Lower lobe of right lung (tissue), 2 donors: ENCODE results near the gene QSOX2. TPM values are rescaled to one million over a fixed set of nuclear protein-coding genes. Genes with fewer than 3 reads are reported as not detected.
A peak's percentile ranks its signal among the peaks of the same experiment; 100 is the strongest.

Experiments
- ATAC-seq, 2 donors: fragments of 200-7000 bp; cut with Tn5 transposase; one replicate each; pipeline ENCODE4 v1.9.1; 2020 to 2022; ENCODE audit warnings: mild to moderate bottlenecking in 2 of 2, moderate library complexity in 2 of 2
- DNase-seq: peaks from one replicate; pipeline ENCODE4 v3.0.0-alpha.2; 2020
- H3K27ac ChIP-seq: fragments of 200-600 bp; one replicate; pipeline ENCODE4 v1.8.0; 2022
- H3K27me3 ChIP-seq: fragments of 200-600 bp; one replicate; pipeline ENCODE4 v1.8.0; 2022; ENCODE audit warnings: low read depth
- H3K36me3 ChIP-seq: fragments of 200-600 bp; one replicate; pipeline ENCODE4 v1.8.0; 2022; ENCODE audit warnings: mild to moderate bottlenecking
- H3K4me1 ChIP-seq: fragments of 200-600 bp; one replicate; pipeline ENCODE4 v1.8.0; 2022
- H3K4me3 ChIP-seq: fragments of 200-600 bp; one replicate; pipeline ENCODE4 v1.8.0; 2022; ENCODE audit warnings: mild to moderate bottlenecking
- H3K9me3 ChIP-seq: fragments of 200-600 bp; one replicate; pipeline ENCODE4 v1.8.0; 2022
- intact Hi-C: fragments of 100-400 bp; cut with DNase I; formaldehyde crosslinking; loops from one replicate; pipeline ENCODE4 v1.11.0; 2022
- total RNA-seq: library from RNA; stranded (reverse); fragmentation: NEBNext Ultra II Directional; extraction: Animal tissue kit (Norgen Biotek cat#: 25700); gene quantifications from one replicate; pipeline ENCODE4 v1.2.1, GENCODE V29; 2021
- TF ChIP-seq, protein P1 (sequence below): fragments of 200-600 bp; IDR thresholded peaks from one replicate; pipeline ENCODE4 v1.8.0; 2022; ENCODE audit warnings: antibody characterized with exemption, mild to moderate bottlenecking
- donor health status: DM: no; HTN: yes; CAD: no; lungs with severe emphysema.

Gene QSOX2
- total RNA-seq, 1 donor from 2014 or later: 10.5 TPM

DNA sequence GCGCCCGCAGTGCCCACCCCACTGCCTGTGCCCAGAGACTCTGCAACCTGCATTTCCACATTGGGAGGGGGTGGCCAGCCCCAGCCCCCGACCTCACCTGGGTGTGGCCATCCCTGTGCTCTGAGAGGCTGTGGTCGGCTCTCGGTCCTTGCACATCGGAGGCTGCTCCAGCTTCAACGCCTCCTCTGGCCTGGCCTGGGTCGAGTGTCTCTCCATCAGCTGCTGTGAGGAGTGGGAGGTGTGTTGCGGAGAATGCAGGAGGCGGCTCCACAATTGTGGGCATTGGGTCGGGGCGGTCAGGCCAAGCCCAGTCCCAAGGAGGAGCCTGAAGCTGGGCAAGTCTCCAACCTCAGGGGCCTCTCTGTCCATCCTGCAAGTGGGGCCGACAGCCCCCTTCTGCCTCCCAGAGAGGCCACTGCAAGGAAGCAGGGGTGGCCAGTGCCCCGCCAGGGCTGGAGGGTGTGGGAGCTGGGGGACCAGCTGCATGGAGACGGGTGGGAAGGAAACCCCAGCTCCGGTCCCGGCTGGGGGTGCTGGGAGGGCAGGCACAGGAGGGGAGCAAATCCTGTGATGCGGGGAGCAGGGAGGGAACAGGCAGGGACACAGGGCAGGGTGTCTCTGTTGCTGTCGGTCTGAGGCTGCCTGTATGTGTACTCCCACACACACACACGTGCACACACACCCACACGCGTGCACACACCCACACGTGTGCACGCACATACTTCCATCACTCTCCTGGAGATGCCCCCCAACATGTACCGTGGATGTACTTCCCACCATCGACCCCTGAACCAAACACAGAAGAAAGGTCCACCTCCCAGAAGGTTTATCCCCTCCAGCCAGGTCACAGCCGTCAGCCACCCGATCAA is 29.4 kb upstream of the QSOX2 start:
- DNase-seq (no peak), ATAC-seq (peak in 1 of 2 donors; percentile 18)
- TF ChIP-seq, protein P1, sequence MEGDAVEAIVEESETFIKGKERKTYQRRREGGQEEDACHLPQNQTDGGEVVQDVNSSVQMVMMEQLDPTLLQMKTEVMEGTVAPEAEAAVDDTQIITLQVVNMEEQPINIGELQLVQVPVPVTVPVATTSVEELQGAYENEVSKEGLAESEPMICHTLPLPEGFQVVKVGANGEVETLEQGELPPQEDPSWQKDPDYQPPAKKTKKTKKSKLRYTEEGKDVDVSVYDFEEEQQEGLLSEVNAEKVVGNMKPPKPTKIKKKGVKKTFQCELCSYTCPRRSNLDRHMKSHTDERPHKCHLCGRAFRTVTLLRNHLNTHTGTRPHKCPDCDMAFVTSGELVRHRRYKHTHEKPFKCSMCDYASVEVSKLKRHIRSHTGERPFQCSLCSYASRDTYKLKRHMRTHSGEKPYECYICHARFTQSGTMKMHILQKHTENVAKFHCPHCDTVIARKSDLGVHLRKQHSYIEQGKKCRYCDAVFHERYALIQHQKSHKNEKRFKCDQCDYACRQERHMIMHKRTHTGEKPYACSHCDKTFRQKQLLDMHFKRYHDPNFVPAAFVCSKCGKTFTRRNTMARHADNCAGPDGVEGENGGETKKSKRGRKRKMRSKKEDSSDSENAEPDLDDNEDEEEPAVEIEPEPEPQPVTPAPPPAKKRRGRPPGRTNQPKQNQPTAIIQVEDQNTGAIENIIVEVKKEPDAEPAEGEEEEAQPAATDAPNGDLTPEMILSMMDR: no peak
- H3K9me3 ChIP-seq: no peaks in the 10 kb centered on the region
- H3K27ac ChIP-seq: no peak overlapping the region
- no peaks in the 10 kb centered on the region for H3K4me1 ChIP-seq
- peaks cover 12% of the 10 kb centered on the region for H3K27me3 ChIP-seq
- no peaks in the 10 kb centered on the region for H3K36me3 ChIP-seq
- no peak overlapping the region for H3K4me3 ChIP-seq
- intact Hi-C loops: no loop called here

DNA sequence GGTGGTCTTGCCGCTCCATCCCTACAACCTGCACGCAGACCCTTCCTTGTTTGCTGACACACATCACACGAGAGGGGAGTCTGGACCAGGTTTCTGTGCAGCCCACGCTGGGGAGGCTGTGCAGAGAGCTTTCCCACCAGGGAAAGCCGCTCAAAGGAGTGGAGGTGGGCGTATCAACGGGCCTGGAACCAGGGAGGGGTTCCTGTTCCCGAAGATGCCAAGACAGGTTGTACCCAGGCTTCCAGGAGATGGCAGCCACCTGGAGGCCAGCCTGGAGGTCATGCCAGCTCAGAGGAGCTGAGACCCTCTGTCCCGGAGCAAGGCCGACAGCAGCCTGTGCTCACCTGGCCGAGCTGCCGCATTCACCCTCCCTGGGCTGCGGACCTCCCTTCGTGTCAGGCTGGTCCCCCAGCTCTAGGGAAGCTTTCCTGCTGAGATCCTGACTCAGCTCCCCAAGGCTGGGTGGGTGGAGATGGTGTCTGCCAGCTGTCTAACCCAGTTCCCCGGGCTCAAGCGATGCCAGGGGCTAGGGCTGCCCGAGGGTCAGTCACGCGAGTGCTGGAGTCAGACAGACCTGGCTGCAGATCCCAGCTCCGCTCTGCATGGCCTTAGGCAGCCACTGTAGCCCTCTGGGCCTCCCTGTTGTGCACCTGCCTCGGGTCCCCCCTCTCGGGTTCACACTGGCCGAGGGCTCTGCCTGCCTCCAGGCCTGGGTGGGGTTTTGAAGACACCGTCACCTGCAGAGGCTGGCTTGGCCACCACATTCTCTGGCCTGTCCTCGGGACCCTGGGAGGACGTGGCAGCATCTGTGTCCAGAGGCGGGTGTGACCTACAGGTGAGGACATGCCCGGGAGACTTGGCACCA is 28.5 kb upstream of the QSOX2 start:
- peaks cover 12% of the 10 kb centered on the region for H3K27me3 ChIP-seq
- peak; percentile 19 to 20 for ATAC-seq

DNA sequence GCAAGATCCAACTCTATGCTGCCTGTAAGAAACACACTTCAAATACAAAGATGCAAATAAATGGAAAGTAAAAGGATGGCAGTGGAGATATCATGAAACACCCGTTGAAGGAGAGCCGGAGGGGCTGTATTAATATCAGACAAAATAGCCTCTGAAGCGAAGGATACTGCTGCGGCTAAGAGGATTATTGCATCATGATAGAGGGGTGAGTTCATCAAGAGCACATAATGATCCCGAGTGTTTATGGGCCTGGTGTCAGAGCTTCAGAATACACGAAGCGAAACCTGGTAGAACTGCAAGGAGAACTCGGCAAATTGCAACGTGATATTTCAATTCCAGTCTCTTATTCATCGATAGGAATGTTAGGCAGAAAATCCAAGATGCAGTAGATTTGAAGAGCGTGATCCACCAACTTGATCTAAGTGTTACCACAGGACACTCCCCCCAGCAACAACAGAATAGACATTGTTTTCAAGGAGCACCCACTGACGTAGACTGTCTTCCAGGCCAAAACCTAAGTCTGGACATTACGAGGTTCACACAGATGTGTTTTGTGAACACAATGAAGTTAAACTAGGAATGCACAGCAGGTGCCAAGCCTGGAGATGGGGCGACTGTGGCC is 27.7 kb upstream of the QSOX2 start:
- H3K4me3 ChIP-seq: no peak overlapping the region
- H3K4me1 ChIP-seq: no peaks in the 10 kb centered on the region
- ATAC-seq (no peak), DNase-seq (no peak)
- no peaks in the 10 kb centered on the region for H3K36me3 ChIP-seq
- H3K27me3 ChIP-seq: peaks cover 12% of the 10 kb centered on the region
- intact Hi-C loops: no loop called here
- no peaks in the 10 kb centered on the region for H3K9me3 ChIP-seq
- H3K27ac ChIP-seq: no peak overlapping the region
- TF ChIP-seq, protein P1: no peak

More for the DNA sequence above, 28.5 kb upstream of the QSOX2 start:
- H3K36me3 ChIP-seq: no peaks in the 10 kb centered on the region
- H3K4me3 ChIP-seq: no peak overlapping the region
- TF ChIP-seq, protein P1: no peak
- H3K4me1 ChIP-seq: no peaks in the 10 kb centered on the region
- intact Hi-C loops: no loop called here
- no peak overlapping the region for H3K27ac ChIP-seq
- H3K9me3 ChIP-seq: no peaks in the 10 kb centered on the region
- DNase-seq: no peak

DNA sequence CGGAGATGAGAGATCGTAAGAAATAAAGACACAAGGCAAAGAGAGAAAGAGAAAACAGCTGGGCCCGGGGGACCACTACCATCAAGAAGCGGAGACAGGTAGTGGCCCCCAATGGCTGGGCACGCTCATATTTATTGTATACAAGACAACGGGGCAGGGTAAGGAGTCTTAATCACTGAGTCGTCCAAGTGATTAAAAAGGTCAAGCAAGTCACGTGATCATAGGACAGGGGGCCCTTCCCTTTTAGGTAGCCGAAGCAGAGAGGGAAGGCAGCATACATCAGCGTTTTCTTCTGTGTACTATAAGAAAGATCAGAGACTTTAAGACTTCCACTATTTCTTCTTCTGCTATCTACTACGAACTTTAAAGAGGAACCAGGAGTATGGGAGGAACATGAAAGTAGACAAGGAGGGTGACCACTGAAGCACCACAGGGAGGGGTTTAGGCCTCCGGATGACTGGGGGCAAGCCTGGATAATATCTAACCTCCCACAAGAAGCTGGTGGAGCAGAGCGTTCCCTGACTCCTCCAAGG is 24.6 kb upstream of the QSOX2 start:
- Histone ChIP-seq H3K36me3 (no peaks in the 10 kb centered on the region), H3K27ac (no peak overlapping the region), H3K4me1 (peaks cover 8% of the 10 kb centered on the region), H3K4me3 (no peak overlapping the region), H3K9me3 (no peaks in the 10 kb centered on the region), H3K27me3 (no peaks in the 10 kb centered on the region)
- intact Hi-C loops: no loop called here
- TF ChIP-seq, protein P1: no peak
- ATAC-seq (no peak), DNase-seq (no peak)

DNA sequence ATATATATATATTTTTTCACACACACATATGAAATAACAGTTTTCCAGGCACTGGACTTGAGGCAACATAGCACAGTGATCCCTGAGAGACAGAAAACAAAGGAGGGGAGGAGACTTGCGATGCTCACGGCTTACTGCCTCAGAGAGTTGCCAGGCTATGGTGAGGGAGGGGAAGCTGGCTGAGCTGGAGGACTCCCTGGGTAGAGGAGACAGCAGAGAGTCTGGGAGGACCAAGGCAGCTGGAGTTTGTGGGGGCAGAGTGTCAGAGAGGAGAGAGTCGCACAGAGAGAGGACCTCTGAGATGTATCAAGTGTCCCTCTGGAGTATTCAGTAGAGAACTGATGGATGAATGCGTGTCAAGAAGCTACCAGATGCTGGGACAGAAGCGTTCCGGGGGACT is 23.1 kb upstream of the QSOX2 start:
- no peak for DNase-seq
- ATAC-seq: no peak
- Histone ChIP-seq H3K36me3 (no peaks in the 10 kb centered on the region), H3K4me3 (no peak overlapping the region), H3K27ac (no peak overlapping the region), H3K27me3 (no peaks in the 10 kb centered on the region), H3K4me1 (peaks cover 8% of the 10 kb centered on the region), H3K9me3 (no peaks in the 10 kb centered on the region)
- intact Hi-C loops: no loop called here
- TF ChIP-seq, protein P1: no peak
